Skin epidermis (tissue), 12 donors: ENCODE results near the gene ZNF117.
"Not testable (repeated sequence)": the region's sequence is repeated elsewhere in the genome, so short reads cannot be mapped to it uniquely, and the experiment has no call there.

Source experiments
- H3K27ac ChIP-seq, 21 experiments: fragments of 200-600 bp; sonication (generic) in 11 of 21; one replicate each; pipeline ENCODE4 v1.5.0; 2020; ENCODE audit warnings: mild to moderate bottlenecking in 3 of 21, inconsistent platforms in 2 of 21, moderate library complexity in 2 of 21
- H3K4me3 ChIP-seq, 7 experiments: fragments of 200-600 bp; sonication (generic) in 2 of 7; one replicate each; pipeline ENCODE4 v1.5.0; 2020; ENCODE audit warnings: inconsistent platforms in 2 of 7, mild to moderate bottlenecking in 2 of 7, moderate library complexity in 1 of 7

Gene ZNF117

DNA sequence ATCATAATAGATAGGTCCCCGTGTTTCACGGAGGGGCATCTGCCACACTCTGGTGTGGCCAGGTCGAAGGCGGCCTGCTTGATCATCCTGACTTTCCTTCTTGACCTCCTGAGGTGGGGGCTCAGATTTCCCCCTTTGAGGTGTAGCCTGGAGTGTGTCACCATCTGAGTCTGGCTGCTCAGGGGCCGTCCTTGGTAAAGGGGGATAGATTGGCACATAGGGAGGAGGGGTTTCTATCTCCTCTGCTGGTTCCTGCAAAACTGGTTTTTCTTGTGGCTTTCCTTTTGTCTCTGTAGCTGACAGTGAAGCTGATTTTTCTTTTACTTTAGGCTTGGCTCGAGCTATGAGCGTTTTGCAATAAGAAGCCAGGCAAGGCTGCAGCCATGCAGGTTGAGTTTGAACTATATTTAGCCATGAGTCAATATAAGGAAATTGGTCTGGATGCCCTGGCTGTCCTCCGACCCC, 7.1 kb upstream of the ZNF117 start:
- Histone ChIP-seq H3K27ac (peak overlapping the region in 5 of 21 experiments; percentile 27 to 63 (median 39)), H3K4me3 (no peak overlapping the region)

DNA sequence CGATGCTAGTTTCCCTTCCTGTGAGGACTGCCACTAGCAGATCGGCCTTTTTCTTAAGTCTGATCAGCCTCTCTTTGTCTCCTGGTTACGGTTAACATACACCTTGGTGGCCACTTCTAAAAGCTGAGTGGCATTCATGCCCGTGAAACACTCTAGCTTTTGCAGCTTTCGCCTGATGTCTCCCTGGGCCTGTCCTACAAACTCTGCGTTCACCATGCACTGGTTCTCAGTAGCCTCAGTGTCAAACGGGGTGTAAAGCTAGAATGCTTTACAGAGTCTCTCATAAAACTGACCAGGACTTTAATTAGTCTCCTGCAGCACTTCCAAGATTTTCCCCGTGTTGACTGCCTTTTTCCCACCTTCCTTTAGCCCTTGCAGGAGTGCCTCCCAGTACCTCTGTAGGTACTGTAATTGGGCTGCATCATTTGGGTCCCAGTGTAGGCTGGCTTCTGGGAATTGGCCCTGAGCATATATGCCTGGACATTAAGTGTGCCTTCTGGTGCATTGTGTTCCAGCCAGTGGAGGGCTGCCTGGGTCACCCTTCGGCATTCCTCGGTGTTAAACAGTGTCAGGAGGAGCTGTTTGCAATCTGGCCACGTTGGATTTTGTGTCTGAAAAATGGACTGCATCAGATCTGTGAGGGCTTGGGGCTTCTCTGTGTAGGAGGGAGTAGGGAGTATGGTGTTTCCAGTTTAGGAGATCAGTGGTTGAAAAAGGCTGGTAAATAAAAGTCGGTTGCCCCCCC, 6.5 kb upstream of the ZNF117 start:
- H3K27ac ChIP-seq: peak overlapping the region in 5 of 21 experiments; percentile 27 to 63 (median 39)
- no peak overlapping the region for H3K4me3 ChIP-seq

DNA sequence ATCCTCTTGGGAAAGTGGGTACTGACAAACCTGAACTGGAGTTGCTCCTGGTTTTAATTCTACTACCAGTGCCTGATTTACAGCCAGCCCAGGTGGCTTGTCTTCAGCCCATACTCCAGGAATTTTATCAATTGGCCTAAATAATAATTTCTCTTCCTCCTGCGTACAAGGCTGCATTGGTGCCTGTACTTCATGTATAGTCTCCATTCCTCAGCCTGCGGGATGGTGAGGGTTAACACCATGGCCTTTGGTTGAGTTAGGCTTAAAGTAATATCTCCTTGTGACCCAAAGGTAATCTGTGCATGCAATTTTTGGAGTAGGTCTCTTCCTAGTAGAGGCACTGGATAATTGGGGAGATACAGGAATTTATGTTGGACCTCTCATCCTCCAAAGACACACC, 5.5 kb upstream of the ZNF117 start:
- Histone ChIP-seq H3K27ac (no peak overlapping the region), H3K4me3 (no peak overlapping the region)

DNA sequence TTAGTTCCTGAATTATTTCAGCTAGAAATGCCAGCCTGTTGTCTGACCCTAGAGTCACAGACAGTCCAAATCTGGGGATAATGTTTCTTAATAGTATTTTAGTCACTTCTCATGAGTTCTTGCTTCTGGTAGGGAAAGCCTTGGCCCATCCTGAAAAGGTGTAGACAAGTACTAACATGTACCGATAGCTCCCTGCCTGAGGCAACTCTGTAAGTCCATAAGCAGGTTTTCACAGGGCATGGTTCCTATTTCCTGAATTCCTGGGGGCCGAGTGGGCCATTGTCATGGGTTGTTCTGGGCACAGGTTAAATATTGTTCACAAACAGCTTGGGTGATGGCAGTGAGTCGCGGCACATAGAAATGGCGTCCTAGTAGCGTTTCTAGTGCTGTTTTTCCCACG, 3.1 kb upstream of the ZNF117 start:
- no peak overlapping the region for H3K4me3 ChIP-seq
- H3K27ac ChIP-seq: no peak overlapping the region

DNA sequence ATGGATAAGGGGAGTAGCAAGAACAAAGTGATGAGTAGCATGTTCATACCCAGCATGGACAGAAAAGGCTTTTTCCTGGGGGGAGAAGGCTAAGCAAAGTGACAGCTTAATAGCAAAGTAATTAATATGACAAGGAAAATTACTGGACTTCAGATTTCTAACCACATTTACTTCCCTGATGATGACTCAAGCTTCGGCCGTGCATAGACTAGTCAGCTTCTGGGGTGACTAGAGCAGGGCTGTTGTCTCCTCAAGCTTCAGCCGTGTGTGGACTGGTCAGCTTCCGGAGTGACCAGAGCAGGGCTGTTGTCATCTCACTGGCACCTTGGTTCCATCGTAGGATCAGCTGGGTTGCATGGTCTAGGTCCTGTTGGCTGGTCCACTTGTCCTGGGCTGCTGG, 2.1 kb upstream of the ZNF117 start:
- Histone ChIP-seq H3K27ac (no peak overlapping the region), H3K4me3 (no peak overlapping the region)

DNA sequence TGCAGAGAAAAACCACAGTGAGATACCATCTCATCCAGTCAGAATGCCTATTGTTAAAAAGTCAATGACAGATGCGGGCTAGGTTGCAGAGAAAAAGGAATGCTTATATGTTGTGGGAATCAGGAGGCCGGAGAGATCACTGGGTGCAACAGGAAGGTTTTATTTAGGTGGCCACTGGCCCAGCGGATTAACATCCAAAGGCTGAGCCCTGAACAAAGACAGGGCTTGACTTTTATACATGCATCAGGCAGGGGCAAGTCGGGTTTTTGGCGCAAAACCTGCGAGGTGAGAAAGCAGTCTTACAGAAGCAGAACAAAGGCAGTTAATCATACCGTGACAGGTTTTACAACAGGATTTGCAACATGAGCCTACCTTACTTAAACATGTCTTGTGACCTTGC, 620 bp downstream of the ZNF117 start:
- H3K27ac ChIP-seq: no peak overlapping the region
- no peak overlapping the region for H3K4me3 ChIP-seq

DNA sequence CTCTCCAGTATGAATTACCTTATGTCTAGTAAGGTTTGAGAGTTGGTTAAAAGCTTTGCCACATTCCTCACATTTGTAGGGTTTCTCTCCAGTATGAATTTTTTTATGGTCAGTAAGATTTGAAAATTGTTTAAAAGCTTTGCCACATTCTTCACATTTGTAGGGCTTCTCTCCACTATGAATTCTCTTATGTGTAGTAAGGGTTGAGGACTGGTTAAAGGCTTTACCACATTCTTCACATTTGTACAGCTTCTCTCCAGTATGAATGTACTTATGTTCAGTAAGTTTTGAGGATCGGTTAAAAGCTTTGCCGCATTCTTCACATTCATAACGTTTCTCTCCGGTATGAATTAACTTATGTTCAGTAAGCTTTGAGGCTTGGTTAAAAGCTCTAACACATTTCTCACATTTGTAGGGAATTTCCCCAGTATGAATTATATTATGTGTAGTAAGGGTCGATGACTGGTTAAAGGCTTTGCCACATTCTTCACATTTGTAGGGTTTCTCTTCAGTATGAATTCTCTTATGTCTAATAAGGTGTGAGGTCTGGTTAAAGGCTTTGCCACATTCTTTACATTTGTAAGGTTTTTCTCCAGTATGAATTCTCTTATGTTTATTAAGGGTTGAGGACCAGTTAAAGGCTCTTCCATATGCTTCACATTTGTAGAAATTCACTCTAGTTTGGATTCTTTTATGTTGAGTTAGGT, 12.2 kb downstream of the ZNF117 start:
- Histone ChIP-seq H3K4me3 (no peak overlapping the region), H3K27ac (no peak overlapping the region)

DNA sequence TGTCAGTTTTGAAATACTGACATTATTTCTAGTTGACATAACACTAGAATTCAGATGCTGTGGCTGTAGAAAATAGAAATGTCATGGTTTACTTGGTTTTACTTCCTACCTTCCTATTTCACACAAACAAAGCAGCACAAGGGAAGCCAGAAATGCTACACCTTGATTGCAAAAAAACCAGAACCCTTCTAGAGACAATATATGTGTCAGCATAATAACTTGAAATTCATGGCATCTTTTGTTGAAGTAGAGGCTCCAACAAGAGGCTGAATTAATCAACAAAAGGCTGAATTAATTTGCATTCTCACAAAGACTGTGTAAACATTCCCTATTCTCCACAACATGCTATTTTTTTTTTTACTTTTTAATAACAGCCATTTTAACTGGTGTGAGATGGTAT, 25.2 kb downstream of the ZNF117 start:
- Histone ChIP-seq H3K27ac (no peak overlapping the region), H3K4me3 (no peak overlapping the region)

DNA sequence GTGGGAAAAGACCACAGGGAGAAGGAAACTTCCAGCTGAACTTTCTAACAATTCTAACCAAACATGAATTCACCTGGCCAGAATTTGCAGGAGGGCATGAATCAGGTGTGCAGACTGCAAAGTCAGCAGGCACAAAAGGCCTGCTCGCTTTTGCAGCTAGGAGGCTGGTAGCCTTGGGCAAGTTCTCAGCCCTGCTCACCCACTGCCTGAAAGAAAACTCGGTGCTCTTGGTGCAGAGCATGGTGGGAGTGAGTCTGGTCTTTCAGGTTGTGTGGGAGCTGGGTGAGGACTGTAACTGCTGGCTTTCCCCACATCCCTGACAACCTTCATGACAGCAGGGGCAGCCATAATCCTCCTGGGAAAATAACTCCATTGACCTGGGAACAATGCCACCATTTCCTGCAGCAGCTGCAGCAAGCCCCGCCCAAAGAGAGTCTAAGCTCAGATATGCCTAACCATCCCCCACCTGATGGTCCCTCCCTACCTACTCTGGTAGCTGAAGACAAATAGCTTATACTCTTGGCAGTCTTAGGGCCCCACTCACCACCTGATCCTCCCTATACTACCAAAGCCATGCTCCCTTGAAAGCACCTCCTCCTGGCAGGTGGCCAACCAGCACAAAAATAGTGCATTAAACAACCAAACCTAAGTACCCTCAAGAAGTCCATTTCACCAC, 31.6 kb downstream of the ZNF117 start:
- no peak overlapping the region for H3K4me3 ChIP-seq
- H3K27ac ChIP-seq: no peak overlapping the region

DNA sequence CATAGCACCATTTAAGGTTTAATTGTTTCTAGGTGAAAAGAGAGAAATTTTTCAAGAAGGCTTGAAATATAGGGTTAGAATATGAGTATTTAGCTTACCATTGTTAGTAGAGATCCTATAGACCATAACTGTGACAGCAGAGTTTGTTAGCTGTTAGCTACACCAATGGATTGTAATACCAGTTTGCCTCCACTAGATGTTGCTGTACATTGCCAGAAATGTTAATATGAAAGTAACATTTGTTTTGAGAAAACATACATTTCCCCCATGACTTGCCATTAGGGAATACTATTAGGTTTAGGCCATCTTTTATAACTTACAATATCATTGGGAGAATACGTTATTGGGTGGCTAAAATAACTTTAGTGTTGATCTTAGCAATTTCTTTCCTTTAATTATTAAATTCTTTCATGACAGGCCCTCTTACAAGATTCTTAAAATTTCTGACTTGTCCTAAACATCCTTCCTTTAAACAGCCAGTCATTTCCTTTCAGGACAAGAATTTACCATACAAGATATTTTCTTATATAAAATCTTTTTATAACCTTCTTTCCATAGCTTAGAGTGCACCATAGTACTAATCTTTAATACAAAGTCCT, 39.5 kb downstream of the ZNF117 start:
- H3K4me3 ChIP-seq: no peak overlapping the region
- H3K27ac ChIP-seq: no peak overlapping the region

DNA sequence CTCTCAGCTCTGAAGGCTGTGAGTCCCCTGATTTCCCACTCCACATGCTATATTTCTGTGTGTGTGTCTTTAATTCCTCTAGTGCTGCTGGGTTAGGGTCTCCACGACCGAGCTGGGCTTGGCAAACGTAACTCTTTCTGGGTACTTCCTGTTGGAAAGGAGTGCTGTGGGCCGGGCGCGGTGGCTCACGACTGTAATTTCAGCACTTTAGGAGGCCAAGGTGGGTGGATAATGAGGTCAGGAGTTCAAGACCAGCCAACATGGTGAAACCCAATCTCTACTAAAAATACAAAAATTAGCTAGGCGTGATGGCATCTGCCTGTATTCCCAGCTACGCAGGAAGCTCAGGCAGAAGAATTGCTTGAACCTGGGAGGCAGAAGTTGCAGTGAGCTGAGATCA, 40.2 kb downstream of the ZNF117 start:
- H3K27ac ChIP-seq: not testable (repeated sequence)

DNA sequence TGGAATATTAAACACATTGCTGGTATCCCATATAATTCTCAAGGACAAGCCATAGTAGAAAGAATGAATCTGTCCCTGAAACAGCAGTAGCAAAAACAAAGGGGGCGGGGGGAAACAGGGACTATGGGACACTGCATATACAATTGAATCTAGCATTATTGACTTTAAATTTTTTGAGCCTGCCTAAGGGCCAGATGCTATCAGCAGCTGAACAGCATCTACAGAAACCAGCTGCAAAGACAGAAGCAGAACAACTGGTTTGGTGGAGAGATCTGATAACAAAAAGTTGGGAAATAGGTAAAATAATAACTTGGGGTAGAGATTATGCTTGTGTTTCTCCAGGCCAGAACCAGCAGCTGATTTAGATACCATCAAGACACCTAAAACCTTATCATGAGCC, 42.1 kb downstream of the ZNF117 start:
- H3K27ac ChIP-seq: peak overlapping the region in 2 of 21 experiments; percentile 26 to 41
- not testable (repeated sequence) for H3K4me3 ChIP-seq

More for the DNA sequence above, 40.2 kb downstream of the ZNF117 start:
- not testable (repeated sequence) for H3K4me3 ChIP-seq

DNA sequence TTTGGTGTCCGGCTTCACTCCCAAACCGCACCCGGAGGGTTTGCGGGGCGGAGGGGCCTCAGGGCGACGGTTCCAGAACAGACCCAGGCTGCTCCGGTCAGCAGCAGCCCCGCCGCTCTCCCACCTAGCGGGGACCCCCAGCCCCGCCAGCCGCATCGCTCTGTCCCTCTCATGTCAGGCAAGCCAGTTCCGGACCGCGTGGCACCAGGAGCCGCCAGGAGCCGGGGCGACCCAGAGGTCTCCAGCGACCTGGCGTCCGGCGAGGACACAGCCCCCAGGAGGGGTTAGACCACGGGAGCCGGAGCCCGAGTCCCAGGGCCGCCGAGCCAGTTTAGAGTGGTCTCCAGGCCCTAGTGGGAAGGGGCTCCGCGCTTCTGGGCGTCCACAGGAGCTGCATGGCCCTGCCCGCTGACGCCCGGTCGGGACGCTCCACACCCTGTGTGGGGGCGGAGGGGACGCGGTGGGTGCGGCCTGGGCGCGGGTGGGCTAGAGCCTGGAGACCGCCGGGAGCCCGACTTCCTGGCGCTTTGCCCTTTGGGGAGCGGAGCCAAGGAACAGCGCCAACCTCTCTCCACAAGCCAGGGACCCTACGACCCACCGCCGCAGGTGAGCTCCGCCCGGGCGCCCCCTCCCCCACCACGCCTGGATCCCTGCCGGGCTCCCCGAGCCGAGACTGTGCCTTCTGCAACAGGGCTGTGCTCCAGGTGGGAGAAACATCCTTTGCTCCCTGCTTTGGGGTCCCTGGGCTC, 43.4 kb downstream of the ZNF117 start:
- Histone ChIP-seq H3K4me3 (peak overlapping the region; percentile 11 to 45 (median 22)), H3K27ac (peak overlapping the region in 17 of 21 experiments; percentile 4 to 83 (median 59))

DNA sequence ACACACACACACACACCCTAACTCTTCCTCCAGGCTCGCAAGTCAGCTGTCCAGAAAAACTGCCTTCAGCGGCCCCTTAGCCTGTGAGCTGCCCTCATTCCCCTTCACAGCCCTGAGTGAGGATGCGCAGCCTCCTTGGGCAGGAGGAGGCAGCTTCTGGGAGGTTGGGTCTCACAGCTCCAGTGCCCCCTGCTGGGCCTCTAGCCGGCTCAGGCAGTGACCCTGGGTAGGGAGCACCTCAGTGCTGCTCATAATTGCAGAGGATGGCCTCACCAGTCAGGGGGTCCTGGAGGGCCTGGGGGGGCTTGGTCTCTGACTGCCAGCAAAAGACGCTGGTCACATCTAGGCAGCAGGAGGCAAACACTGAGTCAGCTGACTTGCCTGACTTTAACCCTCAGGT, 44.1 kb downstream of the ZNF117 start:
- Histone ChIP-seq H3K4me3 (peak overlapping the region in 3 of 7 experiments; percentile 15 to 45 (median 37)), H3K27ac (peak overlapping the region in 10 of 21 experiments; percentile 4 to 83 (median 64))

DNA sequence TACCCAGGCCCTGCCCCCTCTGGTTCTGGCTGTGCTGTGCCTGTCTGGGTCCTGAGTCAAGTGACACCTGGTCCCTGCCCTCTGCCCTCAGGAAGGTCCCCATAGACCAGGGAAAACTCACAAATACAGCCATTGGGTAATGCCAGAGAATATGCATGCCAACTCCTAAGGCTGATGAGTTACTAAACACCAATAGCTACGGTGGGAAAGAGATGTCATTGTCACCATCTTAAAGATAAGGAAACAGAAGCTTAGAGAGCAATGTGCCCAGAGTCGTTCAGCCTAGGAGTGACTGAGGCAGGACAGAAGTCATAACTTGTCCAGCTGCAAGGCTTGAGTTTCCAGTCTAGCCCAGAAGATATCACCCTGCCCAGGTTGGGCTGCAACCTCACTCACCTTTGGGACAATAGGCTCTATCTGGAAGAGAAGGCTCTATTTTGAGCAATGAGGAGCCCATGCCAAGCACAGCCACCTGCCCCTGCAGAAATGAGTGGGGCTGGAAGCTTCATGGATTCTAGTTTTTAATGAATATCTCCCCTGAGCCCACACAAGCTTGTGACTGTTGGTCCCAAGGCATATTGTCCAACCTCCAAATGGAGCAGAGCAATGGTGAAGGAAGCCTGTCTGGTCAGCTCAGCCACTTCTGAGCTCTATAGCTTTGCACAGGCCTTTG, 45.2 kb downstream of the ZNF117 start:
- Histone ChIP-seq H3K4me3 (no peak overlapping the region), H3K27ac (peak overlapping the region in 1 of 21 experiments; percentile 9)

DNA sequence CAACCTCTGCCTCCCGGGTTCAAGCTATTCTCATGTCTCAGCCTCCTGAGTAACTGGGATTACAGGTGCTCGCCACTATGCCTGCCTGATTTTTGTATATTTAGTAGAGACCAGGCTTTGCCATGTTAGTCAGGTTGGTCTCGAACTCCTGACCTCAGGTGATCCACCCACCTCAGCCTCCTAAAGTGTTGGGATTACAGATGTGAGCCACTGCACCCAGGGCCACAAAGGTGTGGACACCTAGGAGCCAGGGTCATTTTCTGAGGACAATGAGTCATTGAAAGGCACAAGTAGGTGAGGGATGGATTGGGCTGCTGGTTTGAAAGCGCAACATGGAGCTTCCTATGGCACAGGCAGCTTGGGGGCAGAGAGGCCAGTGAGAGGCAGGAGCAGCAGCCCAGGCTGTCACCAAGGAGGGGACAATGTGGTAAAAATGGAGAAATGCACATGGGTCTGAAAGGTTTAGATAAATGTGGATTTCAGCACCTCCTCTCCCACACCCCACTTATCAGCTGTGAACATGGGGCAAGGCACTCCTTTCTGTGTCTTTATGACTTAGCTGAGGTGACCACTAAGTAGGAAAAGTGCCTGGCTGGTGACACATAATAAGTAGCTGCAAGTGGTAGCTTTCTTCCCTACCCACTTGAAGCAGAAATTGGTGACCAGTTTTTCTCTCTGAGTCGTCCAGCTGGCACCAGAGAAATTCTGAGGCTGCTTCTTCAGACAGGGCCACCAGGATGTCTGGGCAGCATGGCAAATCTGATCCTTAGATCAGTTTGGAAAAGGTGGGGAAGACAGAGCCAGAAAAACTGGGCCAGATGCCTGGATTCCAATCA, 46.0 kb downstream of the ZNF117 start:
- not testable (repeated sequence) for H3K4me3 ChIP-seq
- H3K27ac ChIP-seq: peak overlapping the region in 1 of 21 experiments; percentile 9

DNA sequence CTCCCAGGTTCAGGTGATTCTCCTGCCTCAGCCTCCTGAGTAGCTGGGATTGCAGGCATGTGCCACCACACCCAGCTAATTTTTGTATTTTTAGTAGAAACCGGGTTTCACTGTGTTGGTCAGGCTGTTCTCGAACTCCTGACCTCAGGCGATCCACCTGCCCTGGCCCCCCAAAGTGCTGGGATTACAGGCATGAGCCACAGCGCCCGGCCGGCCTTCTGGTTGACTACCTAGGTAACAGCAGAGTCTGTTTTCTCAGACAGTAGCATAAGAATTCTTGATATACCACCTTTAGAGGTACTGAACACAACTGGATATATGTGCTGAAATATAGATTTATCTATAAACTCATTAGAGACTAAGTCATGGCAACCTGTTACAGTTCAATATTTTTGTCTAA, 50.8 kb downstream of the ZNF117 start:
- H3K27ac ChIP-seq, H3K4me3 ChIP-seq: not testable (repeated sequence)

DNA sequence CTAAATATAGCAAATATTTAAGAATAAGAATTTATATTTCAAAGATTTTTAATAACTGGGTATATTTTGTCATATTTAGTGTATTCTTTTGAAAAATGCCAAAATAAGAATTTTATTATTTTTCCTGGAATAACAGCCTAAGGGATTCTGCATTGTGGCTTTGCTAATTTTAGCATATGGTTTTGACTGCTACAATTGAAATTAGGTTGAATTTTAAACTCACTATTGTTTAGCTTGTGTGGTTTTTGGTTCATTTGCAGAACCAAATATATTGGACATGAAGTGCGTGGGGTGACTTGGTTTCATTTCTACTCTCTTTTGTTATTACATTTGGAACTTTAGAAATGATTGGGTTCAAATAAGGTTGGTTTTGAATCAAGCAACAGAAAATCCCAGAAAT, 52.3 kb downstream of the ZNF117 start:
- no peak overlapping the region for H3K4me3 ChIP-seq
- H3K27ac ChIP-seq: no peak overlapping the region
